OCI-LY3 (cell line): ENCODE results near the gene RNF40.
"Not testable (repeated sequence)": the region's sequence is repeated elsewhere in the genome, so short reads cannot be mapped to it uniquely, and the experiment has no call there.

Experiments used
- H2AFZ ChIP-seq: fragments of 200-600, 300-600 bp; shearing (Covaris generic); 2 replicates; pipeline ENCODE4 v1.6.0; 2014; ENCODE audit warnings: antibody characterized with exemption, low read depth, low read length
- H3K27ac ChIP-seq: fragments of 200-600, 300-600 bp; sonication (generic); 2 replicates; pipeline ENCODE4 v1.5.1; 2014; ENCODE audit warnings: mild to moderate bottlenecking, low read length, moderate library complexity, mixed read lengths
- H3K27me3 ChIP-seq: fragments of 200-600, 300-600 bp; sonication (generic); 2 replicates; pipeline ENCODE4 v1.6.1; 2014; ENCODE audit warnings: low read depth, low read length, mixed read lengths
- H3K36me3 ChIP-seq: fragments of 200-600, 300-600 bp; sonication (generic); replicated peaks from 2 replicates; pipeline ENCODE3; 2014; ENCODE audit warnings: low read depth, low read length, mixed read lengths
- H3K4me1 ChIP-seq: fragments of 300-600, 200-600 bp; sonication (generic); 2 replicates; pipeline ENCODE4 v1.6.1; 2014; ENCODE audit warnings: low read length, mixed read lengths
- H3K4me2 ChIP-seq: fragments of 200-600, 300-600 bp; sonication (generic); 2 replicates; pipeline ENCODE4 v1.6.1; 2014; ENCODE audit warnings: low read length, mixed read lengths
- H3K4me3 ChIP-seq: fragments of 300-600, 200-600 bp; sonication (generic); 2 replicates; pipeline ENCODE4 v1.5.1; 2014; ENCODE audit warnings: antibody characterized with exemption, mild to moderate bottlenecking, low read length, moderate library complexity
- H3K79me2 ChIP-seq: fragments of 300-600, 200-600 bp; shearing (Covaris generic); 2 replicates; pipeline ENCODE4 v1.6.1; 2014; ENCODE audit warnings: mild to moderate bottlenecking, low read length, mixed read lengths
- H3K9ac ChIP-seq: fragments of 300-600, 200-600 bp; shearing (Covaris generic); 2 replicates; pipeline ENCODE4 v1.6.0; 2014; ENCODE audit warnings: mild to moderate bottlenecking, low read length, moderate library complexity
- H3K9me3 ChIP-seq: fragments of 200-600, 300-600 bp; shearing (Covaris generic); 2 replicates; pipeline ENCODE4 v1.6.1; 2014; ENCODE audit warnings: low read length, mixed read lengths; ENCODE audit not compliant: insufficient read depth
- H4K20me1 ChIP-seq: fragments of 200-600, 300-600 bp; sonication (generic); 2 replicates; pipeline ENCODE4 v1.6.1; 2016; ENCODE audit warnings: low read length, mixed read lengths; ENCODE audit not compliant: insufficient read depth
- CTCF ChIP-seq: fragments of 200-600, 300-600 bp; sonication (generic); IDR thresholded peaks from 2 replicates; pipeline ENCODE4 v1.5.1; 2014; ENCODE audit warnings: antibody characterized with exemption, low read length, low read depth
- EZH2phosphoT487 ChIP-seq: fragments of 200-600 bp; shearing (Covaris generic); IDR thresholded peaks from 2 replicates; pipeline ENCODE4 v1.6.1; 2018; ENCODE audit warnings: antibody characterized with exemption, mixed run types, low read depth

RNF40 gene

GRCh38 chr16:30802936-30803335 is 40.8 kb downstream of the RNF40 start:
- Histone ChIP-seq H3K4me2 (no peak overlapping the region), H3K9me3 (no peaks in the 10 kb centered on the region), H3K4me1 (no peaks in the 10 kb centered on the region), H3K36me3 (no peaks in the 10 kb centered on the region), H3K9ac (no peak overlapping the region), H3K79me2 (no peaks in the 10 kb centered on the region), H4K20me1 (no peaks in the 10 kb centered on the region), H2AFZ (no peak overlapping the region), H3K27ac (no peak overlapping the region), H3K4me3 (no peak overlapping the region), H3K27me3 (no peaks in the 10 kb centered on the region)
- no peak for TF ChIP-seq EZH2phosphoT487
- no peak for TF ChIP-seq CTCF

- Histone ChIP-seq H3K4me2 (no peak overlapping the region), H3K9me3 (no peaks in the 10 kb centered on the region), H3K27ac (no peak overlapping the region), H3K4me3 (no peak overlapping the region), H2AFZ (no peak overlapping the region), H3K27me3 (no peaks in the 10 kb centered on the region), H3K36me3 (no peaks in the 10 kb centered on the region), H3K4me1 (no peaks in the 10 kb centered on the region), H3K79me2 (no peaks in the 10 kb centered on the region), H3K9ac (no peak overlapping the region), H4K20me1 (no peaks in the 10 kb centered on the region)
- TF ChIP-seq EZH2phosphoT487, result no peak
- no peak for TF ChIP-seq CTCF
Observed at GRCh38 chr16:30805056-30805369, 42.9 kb downstream of the RNF40 start.

GRCh38 chr16:30805370-30806169 is 43.4 kb downstream of the RNF40 start:
- no peak overlapping the region for H3K4me3 ChIP-seq
- no peaks in the 10 kb centered on the region for H3K27me3 ChIP-seq
- H3K27ac ChIP-seq, result no peak overlapping the region
- H3K79me2 ChIP-seq, result no peaks in the 10 kb centered on the region
- no peaks in the 10 kb centered on the region for H3K36me3 ChIP-seq
- no peak overlapping the region for H2AFZ ChIP-seq
- TF ChIP-seq CTCF, result no peak
- no peak for TF ChIP-seq EZH2phosphoT487
- H4K20me1 ChIP-seq, result no peaks in the 10 kb centered on the region
- H3K9me3 ChIP-seq, result no peaks in the 10 kb centered on the region
- H3K4me1 ChIP-seq, result no peaks in the 10 kb centered on the region
- no peak overlapping the region for H3K4me2 ChIP-seq
- H3K9ac ChIP-seq, result no peak overlapping the region

- no peaks in the 10 kb centered on the region for H3K36me3 ChIP-seq
- TF ChIP-seq CTCF (no peak), EZH2phosphoT487 (no peak)
- no peaks in the 10 kb centered on the region for H3K27me3 ChIP-seq
- H4K20me1 ChIP-seq, result no peaks in the 10 kb centered on the region
- H3K4me1 ChIP-seq, result no peaks in the 10 kb centered on the region
- H2AFZ ChIP-seq, result no peak overlapping the region
- no peak overlapping the region for H3K4me2 ChIP-seq
- no peaks in the 10 kb centered on the region for H3K9me3 ChIP-seq
- H3K79me2 ChIP-seq, result no peaks in the 10 kb centered on the region
- no peak overlapping the region for H3K27ac ChIP-seq
- no peak overlapping the region for H3K4me3 ChIP-seq
- no peak overlapping the region for H3K9ac ChIP-seq
Observed at GRCh38 chr16:30808146-30808545, 46.0 kb downstream of the RNF40 start.

GRCh38 chr16:30808890-30809426 is 46.8 kb downstream of the RNF40 start:
- not testable (repeated sequence) for H3K27ac ChIP-seq, H3K36me3 ChIP-seq, H2AFZ ChIP-seq, H3K4me2 ChIP-seq, H4K20me1 ChIP-seq, H3K4me3 ChIP-seq, H3K9me3 ChIP-seq, H3K27me3 ChIP-seq, H3K79me2 ChIP-seq, H3K4me1 ChIP-seq, H3K9ac ChIP-seq

GRCh38 chr16:30809675-30810074 is 47.6 kb downstream of the RNF40 start:
- H3K36me3 ChIP-seq, H3K4me3 ChIP-seq, H2AFZ ChIP-seq, H3K9ac ChIP-seq, H4K20me1 ChIP-seq, H3K4me2 ChIP-seq, H3K9me3 ChIP-seq, H3K27ac ChIP-seq, H3K27me3 ChIP-seq, H3K79me2 ChIP-seq, H3K4me1 ChIP-seq: not testable (repeated sequence)
